HCT116 (cell line): ENCODE data around the gene AEBP2. TPM values are rescaled to one million over a fixed set of nuclear protein-coding genes. Genes with fewer than 3 reads are reported as not detected.
"Not testable (repeated sequence)": the region's sequence is repeated elsewhere in the genome, so short reads cannot be mapped to it uniquely, and the experiment has no call there.

Experiments
- ATAC-seq: fragments of 200-7000 bp; cut with Tn5 transposase; 2 replicates; pipeline ENCODE4 v1.9.1; 2020; ENCODE audit warnings: mild to moderate bottlenecking, moderate library complexity
- BruUV-seq: library from RNA; stranded (reverse); fragments of 400-500 nt; replicated peaks from 2 replicates; lab custom pipeline; 2021; lab: Mats Ljungman, UMichigan
- CTCF ChIA-PET: fragments of 300-600 bp; sonication (Branson Sonifier 250); formaldehyde crosslinking; loops from one replicate; lab custom pipeline; 2021; ENCODE audit warnings: antibody characterized with exemption; lab: Charles Lee
- POLR2A ChIA-PET: fragments of 300-600, 350-600 bp; sonication (Branson Sonifier 250); formaldehyde crosslinking; loops from one replicate; lab custom pipeline; 2021; ENCODE audit warnings: antibody characterized with exemption; lab: Charles Lee
- RAD21 ChIA-PET, 2 experiments: fragments of 300-600 bp; sonication (Branson Sonifier 250); formaldehyde crosslinking; loops; one replicate each; lab custom pipeline; 2023; ENCODE audit warnings: low total read pairs in 2 of 2; ENCODE audit not compliant: uncharacterized antibody in 2 of 2, unreplicated experiment in 2 of 2, low non-redundant PET in 1 of 2; lab: Charles Lee
- DNase-seq: peaks from one replicate; pipeline ENCODE4 v3.0.0-alpha.2; 2010; ENCODE audit warnings: low read depth, low spot score
- H2AFZ ChIP-seq: fragments of 200-600 bp; shearing (Covaris generic), sonication (generic); 2 replicates; pipeline ENCODE4 v1.6.1; 2017; ENCODE audit warnings: low read depth, mixed run types, mixed read lengths, antibody characterized with exemption, low read length; ENCODE audit not compliant: poor library complexity, severe bottlenecking
- H3K27ac ChIP-seq: 2 replicates; pipeline ENCODE4 v1.5.1; 2012; ENCODE audit warnings: low read depth, low read length
- H3K27me3 ChIP-seq: fragments of 200-600 bp; sonication (generic); 2 replicates; pipeline ENCODE4 v1.6.1; 2016; ENCODE audit warnings: mixed run types, low read length, mixed read lengths; ENCODE audit not compliant: insufficient read depth
- H3K36me3 ChIP-seq, 2 experiments: fragments of 200-500 bp in 1 of 2; fragments of 200-600 bp in 1 of 2; sonication (Bioruptor generic) in 1 of 2; sonication (generic) in 1 of 2; 2 replicates each; pipeline versions ENCODE4 v1.5.1 to v1.6.1; 2014 to 2016; ENCODE audit warnings: low read length in 2 of 2, inconsistent platforms in 1 of 2, mixed read lengths in 1 of 2, mixed run types in 1 of 2; ENCODE audit not compliant: insufficient read depth in 2 of 2, control insufficient read depth in 1 of 2
- H3K4me1 ChIP-seq, 2 experiments: fragments of 200-600 bp in 1 of 2; sonication (generic) in 1 of 2; 2 replicates each; pipeline versions ENCODE4 v1.5.1 to v1.6.1; 2012 to 2017; ENCODE audit warnings: low read length in 2 of 2, inconsistent platforms in 1 of 2, mild to moderate bottlenecking in 1 of 2, mixed read lengths in 1 of 2, mixed run types in 1 of 2, moderate library complexity in 1 of 2; ENCODE audit not compliant: insufficient read depth in 2 of 2, control insufficient read depth in 1 of 2
- H3K4me2 ChIP-seq: fragments of 200-600 bp; sonication (generic); 2 replicates; pipeline ENCODE4 v1.6.1; 2017; ENCODE audit warnings: mixed run types, low read length, mixed read lengths
- H3K4me3 ChIP-seq, 2 experiments: fragments of 200-600 bp in 1 of 2; sonication (generic) in 1 of 2; replicated peaks in 1 of 2; 2 replicates each; pipeline ENCODE4 v1.5.1; 2011 to 2016; ENCODE audit warnings: low read length in 2 of 2, control low read depth in 1 of 2, low read depth in 1 of 2, mild to moderate bottlenecking in 1 of 2, mixed read lengths in 1 of 2, mixed run types in 1 of 2
- H3K79me2 ChIP-seq: fragments of 200-600 bp; sonication (generic); 2 replicates; pipeline ENCODE4 v1.6.1; 2017; ENCODE audit warnings: mild to moderate bottlenecking, mixed run types, low read length, moderate library complexity, mixed read lengths; ENCODE audit not compliant: insufficient read depth
- H3K9ac ChIP-seq: fragments of 200-600 bp; sonication (generic); 2 replicates; pipeline ENCODE4 v1.6.1; 2016; ENCODE audit warnings: low read length, mixed read lengths
- H3K9me2 ChIP-seq: fragments of 200-600 bp; sonication (generic), shearing (Covaris generic); 2 replicates; pipeline ENCODE4 v1.6.1; 2017; ENCODE audit warnings: mixed run types, mild to moderate bottlenecking, moderate library complexity; ENCODE audit not compliant: insufficient read depth
- H3K9me3 ChIP-seq, 2 experiments: fragments of 200-500 bp in 1 of 2; fragments of 200-600 bp in 1 of 2; sonication (Bioruptor generic) in 1 of 2; sonication (generic) in 1 of 2; 2 replicates each; pipeline ENCODE4 v1.6.1; 2014 to 2017; ENCODE audit warnings: low read length in 2 of 2, mixed read lengths in 2 of 2, inconsistent platforms in 1 of 2, low read depth in 1 of 2, mild to moderate bottlenecking in 1 of 2, mixed run types in 1 of 2, moderate library complexity in 1 of 2; ENCODE audit not compliant: control insufficient read depth in 1 of 2, insufficient read depth in 1 of 2
- H4K20me1 ChIP-seq: fragments of 200-600 bp; sonication (generic), shearing (Covaris generic); 2 replicates; pipeline ENCODE4 v1.6.1; 2017; ENCODE audit warnings: mixed run types, mild to moderate bottlenecking, moderate library complexity; ENCODE audit not compliant: insufficient read depth
- CBX3 ChIP-seq: IDR thresholded peaks from 2 replicates; pipeline ENCODE4 v1.6.1; 2012; ENCODE audit warnings: low read depth
- CEBPB ChIP-seq: IDR thresholded peaks from 2 replicates; pipeline ENCODE4 v1.6.1; 2012; ENCODE audit warnings: low read depth
- FOSL1 ChIP-seq: IDR thresholded peaks from 2 replicates; pipeline ENCODE4 v1.6.1; 2012; ENCODE audit warnings: low read depth
- JUND ChIP-seq: IDR thresholded peaks from 2 replicates; pipeline ENCODE4 v1.6.1; 2012
- REST ChIP-seq: IDR thresholded peaks from 2 replicates; pipeline ENCODE4 v1.6.1; 2012; ENCODE audit warnings: low read depth
- intact Hi-C: fragments of 100-400 bp; cut with micrococcal nuclease; formaldehyde crosslinking; loops from 2 replicates; pipeline ENCODE4 v1.10.0; 2022
- total RNA-seq: library from RNA; stranded (reverse); gene quantifications from one replicate; pipeline ENCODE4 v1.2.1, GENCODE V29; 2021; ENCODE audit not compliant: unreplicated experiment

AEBP2 gene
- total RNA-seq, 1 experiment from 2014 or later = 44.6 TPM

- H4K20me1 ChIP-seq, H3K27ac ChIP-seq, H3K36me3 ChIP-seq, H3K4me1 ChIP-seq, POLR2A ChIA-PET, H3K4me3 ChIP-seq, H3K4me2 ChIP-seq, ATAC-seq, RAD21 ChIA-PET, H3K27me3 ChIP-seq, H3K9me2 ChIP-seq, H2AFZ ChIP-seq, DNase-seq, H3K9ac ChIP-seq, BruUV-seq, H3K9me3 ChIP-seq, CTCF ChIA-PET, H3K79me2 ChIP-seq, intact Hi-C loops: not testable (repeated sequence)
These were observed 46.6 kb upstream of the AEBP2 start for GRCh38 chr12:19392644-19393043.

- Histone ChIP-seq H3K27ac (no peak overlapping the region), H3K9me3 (no peaks in the 10 kb centered on the region), H3K4me3 (no peak overlapping the region), H3K36me3 (no peaks in the 10 kb centered on the region), H3K4me2 (no peak overlapping the region), H3K9me2 (no peaks in the 10 kb centered on the region), H4K20me1 (no peaks in the 10 kb centered on the region), H2AFZ (no peak overlapping the region), H3K4me1 (no peaks in the 10 kb centered on the region), H3K27me3 (no peaks in the 10 kb centered on the region), H3K9ac (no peak overlapping the region), H3K79me2 (no peaks in the 10 kb centered on the region)
- BruUV-seq = no TSS peak
- POLR2A ChIA-PET = no interaction called here
- intact Hi-C loops = no loop called here
- RAD21 ChIA-PET = no interaction called here
- no peak for TF ChIP-seq CEBPB
- no peak for TF ChIP-seq CBX3
- TF ChIP-seq FOSL1 = no peak
- no peak for TF ChIP-seq REST
- TF ChIP-seq JUND = no peak
- CTCF ChIA-PET = no interaction called here
- ATAC-seq (no peak), DNase-seq (no peak)
These were observed 44.9 kb upstream of the AEBP2 start for GRCh38 chr12:19394385-19394784.
